HG03457 (cell line): Measurements from ENCODE around the gene PIGO.

Source experiments
- ATAC-seq: cut with Tn5 transposase; IDR thresholded peaks from one replicate; pipeline ENCODE4 v1.9.1; 2021; ENCODE audit warnings: moderate number of reproducible peaks; ENCODE audit not compliant: unreplicated experiment

PIGO gene

DNA sequence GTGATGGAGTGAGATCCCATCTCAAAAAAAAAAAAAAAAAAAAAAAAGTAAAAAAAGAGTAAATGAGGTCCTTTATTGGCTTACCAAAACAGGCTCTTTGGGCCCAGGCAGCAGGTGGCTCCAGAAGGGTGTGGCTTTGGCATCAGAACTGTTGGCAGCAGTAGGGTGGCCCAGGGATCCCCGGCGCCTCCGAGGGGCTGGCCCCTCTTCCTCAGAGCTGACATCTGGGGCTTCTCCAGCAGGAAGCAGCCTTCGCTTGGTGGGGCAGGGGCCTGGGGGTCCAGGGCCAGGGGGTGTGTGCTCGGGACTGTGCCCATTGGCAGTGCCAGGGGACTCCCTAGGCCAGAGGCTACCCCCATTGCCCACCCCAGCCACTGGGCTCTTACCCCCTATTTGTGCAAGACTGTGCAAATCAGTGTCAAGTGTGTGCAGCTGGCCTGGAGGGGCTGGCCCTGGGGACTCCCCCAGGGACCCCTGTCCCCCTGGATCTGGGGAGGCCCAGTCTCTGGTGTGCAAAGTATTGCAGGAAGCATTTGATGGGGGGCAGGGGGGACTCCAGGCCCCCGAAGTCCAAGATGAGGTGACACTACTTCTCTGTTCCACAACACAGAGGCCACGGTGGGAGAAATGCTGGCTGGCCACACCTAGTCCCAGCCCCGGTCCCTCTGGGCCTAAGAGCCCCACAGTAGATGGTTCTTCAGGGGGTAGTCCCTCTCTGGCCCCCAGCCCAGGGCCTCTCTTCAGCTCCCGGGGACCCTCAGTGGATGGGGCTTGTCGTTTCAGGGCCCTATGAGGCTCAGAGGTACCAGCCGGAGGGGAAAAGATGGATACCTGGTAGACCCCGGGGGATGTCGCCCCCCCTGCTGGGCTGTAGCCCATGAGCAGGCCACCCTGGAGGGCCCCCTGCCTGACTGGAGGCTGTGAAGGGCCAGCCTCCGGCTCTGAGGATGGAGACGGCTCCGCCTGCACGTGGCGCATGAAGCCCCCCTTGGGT is 11.2 kb upstream of the PIGO start:
- ATAC-seq, result no peak

DNA sequence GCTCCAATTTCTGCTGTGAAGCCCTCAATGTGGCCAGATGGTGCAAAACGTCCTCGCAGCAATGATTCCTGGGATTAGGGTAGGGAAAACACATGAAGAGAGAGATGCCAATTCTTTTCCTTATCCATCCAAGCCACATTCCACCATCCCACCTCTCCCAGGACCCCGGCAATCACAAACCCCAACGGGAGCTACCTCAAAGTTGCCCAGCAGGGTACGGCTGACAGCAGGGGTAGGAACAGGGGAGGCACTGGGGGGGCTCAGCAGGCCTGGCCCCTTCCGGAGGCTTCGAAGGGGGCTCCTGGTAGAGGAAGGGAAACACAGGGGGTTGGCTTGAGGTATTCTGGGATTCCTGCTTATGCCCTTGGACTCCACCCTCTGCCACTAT is 9.9 kb upstream of the PIGO start:
- ATAC-seq, result no peak

DNA sequence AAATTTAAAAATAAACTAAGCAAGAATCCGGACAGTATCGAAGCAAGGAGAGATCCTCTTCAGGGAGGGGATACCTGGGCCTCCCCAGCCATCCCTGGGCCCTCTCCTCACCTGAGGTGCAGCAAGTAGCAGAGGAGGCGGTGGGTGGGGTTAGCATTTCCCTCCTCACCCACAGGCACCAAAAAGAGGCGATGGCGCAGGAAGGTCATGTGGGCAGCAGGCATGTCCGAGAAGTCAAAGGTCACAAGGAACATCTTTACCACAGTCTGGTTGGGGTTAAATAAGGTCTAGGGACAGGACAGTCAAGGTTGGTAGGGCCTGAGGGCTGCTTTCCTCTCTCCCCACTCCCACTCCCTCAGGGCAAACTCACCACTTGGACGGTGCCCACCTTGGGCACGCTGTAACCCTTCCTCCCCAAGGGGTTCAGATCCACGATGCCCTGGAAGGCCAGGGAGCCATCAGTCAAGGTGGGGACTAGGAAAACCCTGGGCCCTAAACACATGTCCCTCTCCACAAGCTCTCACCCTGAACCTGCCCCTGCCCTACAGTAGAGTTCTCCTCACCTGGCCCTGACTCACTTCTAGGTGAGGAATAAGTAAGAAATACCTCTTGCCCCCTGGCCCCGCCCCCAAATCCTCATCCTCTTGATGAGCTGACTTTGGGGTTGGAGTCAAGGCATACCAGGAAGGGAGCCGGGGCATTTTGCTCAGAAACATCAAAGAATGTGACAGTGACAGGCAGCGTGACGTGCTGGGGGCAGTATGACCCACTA is 9.4 kb upstream of the PIGO start:
- ATAC-seq, result no peak

DNA sequence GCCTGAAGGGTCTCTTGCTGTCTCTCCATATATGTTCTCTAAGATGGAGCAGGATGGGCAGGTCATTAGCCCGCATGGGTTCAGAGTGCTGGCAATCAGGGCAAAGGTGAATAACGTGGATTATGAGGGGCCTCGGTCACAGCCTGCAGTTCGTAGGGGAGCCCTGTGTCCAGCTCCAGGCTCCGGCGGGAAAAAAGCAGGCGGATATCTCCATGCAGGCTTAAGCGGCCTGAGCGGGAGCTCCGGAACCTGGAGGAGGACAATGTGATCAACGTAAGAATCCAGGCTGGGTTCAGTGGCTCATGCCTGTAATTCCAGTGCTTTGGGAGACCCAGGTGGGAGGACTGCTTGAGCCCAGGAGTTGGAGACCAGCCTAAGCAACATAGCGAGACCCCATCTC is 8.7 kb upstream of the PIGO start:
- ATAC-seq, result no peak

DNA sequence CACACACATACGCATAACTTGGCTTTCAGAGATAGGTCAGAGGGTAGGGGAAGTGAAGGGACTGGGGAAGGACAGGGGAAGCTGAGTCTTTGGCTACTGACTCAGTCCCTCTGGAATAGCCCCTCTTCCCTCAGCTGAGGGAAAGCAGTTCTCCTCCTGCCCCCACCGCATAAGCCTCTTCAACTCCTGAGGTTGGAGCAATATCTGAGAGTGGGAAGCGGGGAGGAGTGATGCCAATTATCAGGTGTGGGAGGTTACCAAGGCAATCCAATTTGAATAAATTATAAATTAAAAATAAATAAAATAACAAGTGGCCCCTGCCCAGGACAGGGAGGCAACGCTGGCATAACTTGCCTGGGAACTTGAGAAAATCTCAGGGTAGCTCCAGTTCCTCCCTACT is 8.2 kb upstream of the PIGO start:
- no peak for ATAC-seq

DNA sequence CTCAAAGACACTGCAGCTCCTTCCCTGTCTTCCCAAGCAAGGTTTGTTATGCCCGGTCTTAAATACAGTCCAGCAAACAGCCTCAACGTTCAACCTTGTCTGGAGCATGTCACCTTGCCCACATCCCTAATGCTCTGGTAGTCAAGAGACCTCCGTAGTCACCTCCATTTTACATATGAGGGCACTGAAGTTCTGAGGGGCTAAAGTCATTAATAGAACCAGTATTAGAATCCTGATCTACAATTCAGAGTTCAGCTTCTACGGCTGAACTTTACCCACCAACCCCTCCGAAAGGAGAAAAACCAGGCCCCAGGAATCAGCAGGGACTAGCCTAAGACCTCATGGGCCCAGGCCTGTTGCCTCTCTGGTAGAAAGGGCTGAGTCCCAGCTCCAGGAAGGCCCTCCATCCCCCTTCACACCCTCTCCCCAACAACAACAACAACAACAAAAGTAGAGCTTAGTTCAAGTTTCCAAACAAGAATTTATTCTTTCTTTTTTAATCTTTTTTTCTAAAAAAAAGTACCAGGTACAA is 7.3 kb upstream of the PIGO start:
- ATAC-seq, result no peak

DNA sequence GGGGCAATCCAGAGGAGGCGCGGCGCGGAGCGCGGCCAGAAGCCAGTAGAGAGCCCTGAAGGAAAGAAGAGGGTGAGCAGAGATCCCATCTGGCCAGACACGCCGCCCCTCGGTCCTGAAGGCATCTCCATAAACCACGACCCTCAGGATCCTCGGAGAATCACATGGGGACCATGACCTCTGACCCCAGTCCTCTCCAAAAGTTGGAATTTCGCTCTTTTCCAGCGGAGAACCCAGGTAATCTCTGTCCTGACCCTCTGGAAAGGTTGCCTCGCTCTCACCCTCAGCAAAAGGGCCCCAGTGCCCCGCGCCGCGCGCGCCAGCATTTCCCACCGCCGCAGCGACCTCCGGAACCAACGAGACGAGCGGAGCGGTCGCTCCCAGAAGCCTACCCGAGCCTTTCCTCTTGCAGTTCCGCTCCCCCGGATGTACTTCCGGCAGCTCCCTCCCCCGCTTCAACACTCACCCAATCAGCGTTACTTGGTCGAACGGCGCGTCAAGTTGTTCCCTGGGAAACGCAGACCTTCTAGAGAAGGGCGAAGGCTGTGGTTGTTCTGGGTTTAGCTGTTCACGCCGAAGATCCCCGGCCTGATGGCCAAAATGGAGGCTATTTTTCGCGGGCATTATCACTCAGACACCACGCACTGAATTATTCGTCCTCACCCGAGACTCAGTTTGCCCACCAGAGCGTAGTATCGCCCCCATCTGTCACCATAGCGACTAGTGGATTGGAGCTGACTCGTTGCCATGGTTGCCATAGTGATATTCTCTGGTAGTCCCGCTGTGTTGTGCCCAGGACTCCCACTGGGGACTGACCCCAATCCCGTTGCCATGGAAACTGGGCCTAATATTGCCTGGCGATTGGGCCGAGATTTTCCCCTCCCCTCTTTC is 6.6 kb upstream of the PIGO start, which contains the start of gene STOML2:
Gene STOML2 (minus strand): TSS at position 363 of the 891 bp plus-strand sequence. CDS start 37 bp downstream, at position 326.
- peak; percentile 69 for ATAC-seq

DNA sequence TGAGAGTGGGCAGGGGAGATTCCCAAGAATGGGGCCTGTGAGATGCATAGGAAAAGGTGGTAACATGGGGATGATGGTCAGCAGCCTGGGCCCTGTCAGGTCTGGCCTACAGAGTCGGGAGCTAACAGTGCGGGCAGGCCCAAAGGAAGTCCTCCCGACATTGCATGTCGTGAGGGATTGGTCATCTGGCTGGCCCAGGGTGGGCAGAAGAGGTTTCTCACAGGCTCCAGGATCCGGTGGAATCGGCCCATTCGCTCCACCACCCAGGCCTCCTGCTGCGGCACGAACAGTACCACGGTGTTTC is 6.0 kb upstream of the PIGO start:
- no peak for ATAC-seq

DNA sequence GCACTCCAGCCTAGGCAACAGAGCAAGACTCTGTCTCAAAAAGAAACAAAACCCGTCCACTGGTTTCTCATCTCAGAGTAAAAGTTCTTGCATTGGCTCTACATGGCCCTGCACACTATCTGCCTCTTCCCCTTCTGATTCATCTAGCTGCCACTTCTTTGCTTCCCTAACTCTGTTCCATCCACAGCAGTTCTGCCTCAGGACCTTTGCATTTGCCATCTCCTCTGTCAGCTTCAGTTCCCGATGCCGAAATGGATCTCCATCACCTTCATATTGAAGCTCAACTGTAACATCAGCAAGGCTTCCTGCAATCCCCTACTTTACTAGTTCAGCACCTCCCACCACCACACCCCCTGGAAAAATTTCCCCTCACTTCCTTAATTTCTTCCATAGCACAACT is 1.2 kb upstream of the PIGO start:
- no peak for ATAC-seq

DNA sequence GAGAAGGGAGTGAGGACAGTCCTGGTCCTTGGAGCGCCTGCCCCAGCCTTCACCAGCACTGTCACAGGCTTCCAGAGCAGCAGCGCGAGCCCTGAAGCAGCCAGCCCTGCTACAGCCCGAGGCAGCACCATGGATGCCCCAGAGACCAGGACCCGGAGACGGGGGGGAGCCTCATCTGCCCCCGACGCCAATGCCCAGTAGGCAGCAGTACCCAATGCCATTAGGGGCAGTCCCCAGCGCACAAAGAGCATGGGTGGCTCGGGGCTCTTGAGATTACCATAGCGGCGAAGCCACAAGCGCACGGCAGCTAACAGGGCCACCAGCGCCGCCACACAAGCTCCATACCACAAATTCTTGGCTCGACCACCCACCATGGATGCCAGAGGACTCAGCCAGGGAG is 4.9 kb downstream of the PIGO start:
- no peak for ATAC-seq

DNA sequence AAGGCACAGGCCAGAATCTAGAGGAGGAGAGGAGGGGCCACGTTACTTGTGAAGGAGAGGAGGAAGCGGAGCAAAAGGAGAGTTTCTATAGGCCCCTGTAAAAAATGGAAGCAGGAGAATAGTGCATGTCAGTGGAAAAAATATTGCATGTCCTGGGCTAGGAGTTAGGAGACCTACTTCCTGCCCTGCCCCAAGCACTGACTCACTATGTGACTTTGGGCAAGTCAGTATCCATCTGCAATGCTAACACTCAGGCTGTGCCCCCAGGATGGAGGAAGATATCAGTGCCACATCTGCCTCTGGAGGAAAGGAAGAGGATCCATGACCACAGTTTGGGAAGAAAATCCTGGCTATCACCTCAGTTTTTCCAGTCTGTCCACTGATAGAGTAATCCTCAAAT is 7.0 kb downstream of the PIGO start:
- no peak for ATAC-seq

DNA sequence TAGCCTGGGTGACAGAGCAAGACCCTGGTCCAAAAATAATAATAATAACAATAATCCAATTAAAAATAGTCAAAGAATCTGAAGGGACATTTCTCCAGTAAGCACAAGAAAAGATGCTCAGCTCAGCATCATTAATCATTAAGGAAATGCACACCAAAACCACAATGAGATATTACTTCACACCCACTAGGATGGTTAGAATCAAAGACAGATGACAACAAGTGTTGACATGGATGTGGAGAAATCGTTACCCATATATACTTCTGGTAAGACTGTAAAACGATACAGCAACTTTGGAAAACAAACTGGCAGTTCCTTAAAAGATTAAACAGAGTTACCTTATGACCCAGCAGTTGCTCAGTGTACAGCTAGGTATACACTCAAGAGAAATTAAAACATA is 11.3 kb downstream of the PIGO start:
- ATAC-seq, result no peak

DNA sequence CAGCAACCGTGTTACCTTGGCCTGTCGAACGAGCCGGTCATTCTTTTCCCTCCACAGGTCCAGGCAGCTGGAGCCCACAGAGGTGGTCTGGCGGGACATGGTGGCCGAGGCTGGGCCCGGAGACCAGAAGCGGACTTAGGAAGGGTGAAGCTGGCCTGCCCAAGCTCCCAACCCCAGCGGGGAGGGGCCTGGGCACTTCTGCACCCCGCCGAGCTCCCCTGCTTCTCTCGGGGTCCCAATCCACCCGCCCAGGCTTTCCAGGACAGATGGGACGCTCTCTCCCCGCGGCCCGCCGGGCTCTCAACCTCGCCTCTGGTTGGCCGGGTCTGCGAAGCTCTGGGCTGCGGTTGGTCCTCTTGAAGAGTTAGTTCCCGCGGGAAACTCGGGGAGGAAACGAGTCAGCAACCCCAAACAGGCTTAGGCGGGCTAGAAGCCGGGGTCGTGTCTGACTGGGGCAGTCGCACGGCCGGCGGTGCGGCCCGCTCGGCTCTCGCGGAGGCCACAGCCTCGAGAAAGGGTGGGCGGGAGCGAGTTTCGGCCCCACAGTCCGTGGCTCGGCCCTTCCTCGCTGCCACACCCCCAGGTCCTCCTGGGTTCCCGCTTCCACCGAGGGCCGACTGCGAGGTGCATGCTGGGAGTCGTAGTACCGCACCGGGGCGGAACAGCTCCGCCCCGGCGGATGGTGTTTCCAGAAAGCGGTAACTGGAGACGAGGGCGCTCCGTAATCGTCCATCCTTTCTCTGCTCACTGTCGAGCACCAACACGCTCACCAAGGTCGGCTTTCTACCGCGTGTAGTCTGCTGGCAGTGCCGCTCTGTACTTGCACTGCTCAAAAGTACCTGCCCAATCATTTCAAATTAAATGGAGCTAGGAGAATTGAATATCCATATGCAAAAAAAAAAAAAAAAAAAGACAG is 16.7 kb downstream of the PIGO start, which contains the start of gene FANCG:
Gene FANCG (minus strand): TSS at position 517 of the 916 bp plus-strand sequence. CDS start 418 bp downstream, at position 99.
- peak; percentile 68 for ATAC-seq

DNA sequence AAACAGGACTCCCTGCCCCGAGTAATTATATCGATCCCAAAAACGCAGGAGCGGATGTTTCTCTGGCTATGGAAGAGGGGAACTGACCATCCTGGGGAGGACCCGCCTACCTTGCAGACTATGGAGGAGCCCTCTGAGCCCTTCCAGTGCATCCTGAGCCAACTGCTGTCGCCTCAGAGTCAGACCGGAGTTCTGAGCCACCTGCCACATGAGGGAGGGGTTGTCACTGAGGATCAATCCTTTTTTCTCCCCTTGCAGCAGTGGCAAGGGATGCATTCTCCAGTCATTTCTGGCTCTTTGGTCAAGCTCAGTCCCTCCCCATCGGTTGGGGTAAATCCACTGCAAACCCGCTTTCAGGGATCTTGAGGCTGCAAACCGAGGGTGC is 17.4 kb downstream of the PIGO start:
- ATAC-seq, result no peak

DNA sequence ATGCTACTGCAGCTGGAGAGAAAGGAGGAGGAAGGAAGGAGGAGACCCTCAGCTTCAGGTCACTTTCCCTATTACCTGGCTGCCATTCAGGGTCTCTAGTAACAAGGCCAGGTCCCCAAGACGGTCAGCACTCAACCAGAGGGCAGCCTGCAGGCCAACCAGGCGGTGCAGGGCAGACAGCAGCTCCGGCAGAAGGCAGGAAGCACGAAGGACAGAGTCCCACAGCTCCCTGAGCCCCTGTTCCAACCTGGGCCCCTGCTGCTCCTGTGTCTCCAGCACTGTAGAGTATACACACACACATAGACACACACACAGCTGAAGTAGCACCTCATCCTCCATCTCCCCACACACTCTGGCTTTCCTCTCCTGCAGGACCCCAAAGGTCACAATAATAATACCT is 18.3 kb downstream of the PIGO start:
- no peak for ATAC-seq

DNA sequence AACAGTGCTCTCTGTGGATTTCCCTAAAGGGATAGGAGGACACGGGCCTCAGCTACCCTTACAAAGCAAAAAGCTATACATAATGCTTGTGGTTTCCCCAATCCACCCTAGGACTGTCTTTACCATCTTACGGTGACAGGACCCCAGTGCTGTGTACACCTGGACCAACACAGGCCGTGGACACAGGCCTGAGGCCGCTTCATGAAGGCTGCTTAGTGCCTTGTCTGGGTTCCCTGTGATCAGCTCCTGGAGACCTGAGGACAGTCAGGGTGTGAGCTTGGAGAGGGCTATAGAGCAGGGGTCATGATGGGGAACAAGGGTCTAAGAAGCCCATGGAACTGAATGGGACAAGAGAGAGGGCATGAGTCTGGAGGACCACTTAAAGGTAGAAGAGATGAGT is 19.5 kb downstream of the PIGO start:
- ATAC-seq, result no peak

DNA sequence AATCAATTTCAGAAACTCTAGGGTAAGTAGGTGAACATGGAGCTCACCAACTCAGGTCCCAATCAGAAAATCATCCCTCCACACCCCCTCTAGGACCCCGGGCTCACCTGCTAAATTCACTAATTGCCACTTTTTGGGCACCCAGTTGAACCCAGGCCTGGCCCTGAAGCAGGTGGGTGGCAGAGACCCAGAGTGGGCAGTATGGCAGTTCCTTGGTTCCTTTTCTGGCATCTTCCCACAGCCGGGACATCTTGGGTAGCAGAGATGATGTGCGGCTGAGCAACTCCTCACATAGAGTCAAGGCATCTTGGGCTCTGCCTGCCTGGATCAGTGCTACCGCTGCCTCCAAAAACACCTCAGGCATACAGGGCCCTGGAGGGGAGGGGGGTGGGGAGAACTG is 21.0 kb downstream of the PIGO start:
- no peak for ATAC-seq

DNA sequence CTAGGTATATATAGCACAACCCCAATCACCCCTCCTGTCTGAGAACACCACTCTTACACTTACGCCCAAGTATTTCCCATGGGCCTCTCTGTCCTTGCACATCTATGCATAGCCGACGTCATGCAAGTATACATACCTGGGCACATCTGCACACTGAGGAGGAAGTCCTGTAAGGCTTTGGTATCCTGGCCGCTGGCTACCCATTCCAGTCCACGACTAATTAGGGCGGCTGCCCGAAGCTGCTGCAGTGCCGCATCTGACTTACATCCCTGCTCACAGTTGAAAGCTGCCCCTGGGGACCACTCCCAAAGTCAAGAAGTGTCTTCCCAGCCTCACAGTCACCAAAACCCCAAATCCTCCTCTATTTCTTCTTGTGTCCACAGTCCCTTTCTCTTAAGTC is 21.6 kb downstream of the PIGO start:
- ATAC-seq, result no peak

DNA sequence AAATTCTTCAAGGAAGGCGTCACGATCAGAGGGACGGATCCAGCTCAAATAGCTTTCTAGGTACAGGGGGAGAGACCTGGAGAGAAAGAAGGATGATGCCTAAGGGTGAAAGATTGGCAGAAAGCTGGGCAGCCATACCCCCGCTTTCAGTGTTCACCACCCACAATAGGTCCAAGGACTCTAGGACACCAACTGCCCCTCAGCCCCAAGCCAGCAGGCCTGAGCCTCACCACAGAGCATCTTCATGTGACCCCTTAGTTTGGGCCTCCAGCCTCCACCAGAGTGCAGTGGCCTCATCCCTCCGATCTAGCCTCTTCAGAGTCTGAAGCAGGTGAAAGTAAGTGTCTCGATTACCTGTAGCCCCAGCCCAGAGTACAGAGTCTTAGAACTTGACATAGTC is 22.2 kb downstream of the PIGO start:
- ATAC-seq, result no peak

DNA sequence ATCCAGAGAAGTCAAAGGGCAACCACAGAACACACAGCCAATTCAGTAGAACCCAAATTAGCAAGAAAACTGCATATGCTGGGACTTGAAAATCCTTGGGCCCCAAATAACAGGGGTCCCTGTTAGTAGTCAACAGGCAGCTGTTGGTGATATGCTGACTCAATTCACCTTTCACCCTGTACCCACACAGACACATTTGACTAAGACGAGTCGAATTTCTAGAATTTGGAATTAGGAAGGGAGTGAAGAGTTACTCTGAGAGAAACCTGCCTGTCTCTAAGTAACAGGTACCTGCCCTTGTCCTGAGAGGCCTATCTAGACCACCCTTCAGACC is 23.1 kb downstream of the PIGO start:
- ATAC-seq, result no peak
